Effector CD4-positive, alpha-beta T cell (primary cell): ENCODE results near the gene ARHGAP23.
A peak's percentile ranks its signal among the peaks of the same experiment; 100 is the strongest.

ENCODE experiments used
- DNase-seq: peaks from one replicate; pipeline ENCODE4 v3.0.0-alpha.2; 2020

The ARHGAP23 gene

DNA sequence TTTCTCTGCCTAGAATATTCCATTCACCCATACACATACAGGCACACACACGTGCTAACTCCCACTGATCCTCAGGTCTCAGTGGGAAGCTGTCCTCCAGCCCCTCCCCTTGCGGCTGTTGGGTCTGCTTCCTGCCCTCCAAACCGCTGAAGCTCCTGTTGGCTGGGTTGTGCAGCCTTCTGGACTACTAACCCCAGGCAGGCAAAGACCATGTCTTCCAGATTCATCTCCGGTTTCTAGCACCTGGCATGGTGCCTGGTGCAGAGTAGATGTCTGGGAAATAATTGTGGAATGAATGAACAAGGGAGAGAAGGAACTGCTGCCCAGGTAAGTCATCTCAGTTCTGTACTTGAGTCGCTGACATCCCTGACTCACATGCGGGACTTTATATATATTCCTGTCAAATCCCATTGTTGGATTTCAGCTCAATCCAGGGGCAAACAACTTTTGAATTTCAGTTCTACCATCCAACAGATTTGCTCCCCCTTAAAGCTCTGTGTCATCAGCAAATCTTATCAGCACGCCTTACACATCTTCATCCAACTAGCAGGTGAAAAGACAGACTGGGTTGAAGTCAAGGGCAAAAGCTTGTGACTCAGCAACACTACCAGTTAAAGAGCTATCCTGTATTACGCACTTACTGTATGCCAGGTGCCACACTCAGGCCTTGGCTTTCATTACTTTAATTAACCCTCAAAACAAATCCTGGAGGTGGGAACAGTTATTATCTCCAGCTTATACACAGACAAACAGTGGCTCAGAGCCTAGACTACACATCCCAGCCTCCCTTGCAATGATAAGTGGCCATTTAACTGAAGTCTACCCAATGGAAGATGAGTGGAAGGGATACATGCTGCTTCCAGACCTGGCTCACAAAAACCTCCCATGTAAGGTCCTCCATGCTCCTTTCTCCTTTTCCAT is 126.4 kb downstream of the ARHGAP23 start:
- no peak for DNase-seq

DNA sequence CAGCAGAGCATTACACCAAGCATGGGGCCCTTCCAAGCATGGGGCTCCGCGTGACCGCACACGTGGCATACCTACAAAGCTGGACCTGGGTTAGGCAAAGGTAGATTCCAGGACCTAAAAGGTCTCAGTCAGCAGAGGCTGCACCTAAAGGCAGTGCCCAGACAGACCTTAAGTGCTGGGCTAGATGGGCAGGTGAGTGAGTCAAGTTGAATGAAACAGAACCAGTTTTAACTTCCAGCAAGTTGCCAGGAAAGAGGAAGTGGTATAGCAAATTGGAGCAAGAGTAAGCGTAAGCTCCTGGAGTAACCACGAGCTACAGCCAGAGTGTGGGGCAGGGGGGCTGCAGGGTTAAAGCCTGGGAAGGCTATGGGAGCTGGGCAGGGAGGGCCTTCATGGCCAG is 128.0 kb downstream of the ARHGAP23 start:
- no peak for DNase-seq

DNA sequence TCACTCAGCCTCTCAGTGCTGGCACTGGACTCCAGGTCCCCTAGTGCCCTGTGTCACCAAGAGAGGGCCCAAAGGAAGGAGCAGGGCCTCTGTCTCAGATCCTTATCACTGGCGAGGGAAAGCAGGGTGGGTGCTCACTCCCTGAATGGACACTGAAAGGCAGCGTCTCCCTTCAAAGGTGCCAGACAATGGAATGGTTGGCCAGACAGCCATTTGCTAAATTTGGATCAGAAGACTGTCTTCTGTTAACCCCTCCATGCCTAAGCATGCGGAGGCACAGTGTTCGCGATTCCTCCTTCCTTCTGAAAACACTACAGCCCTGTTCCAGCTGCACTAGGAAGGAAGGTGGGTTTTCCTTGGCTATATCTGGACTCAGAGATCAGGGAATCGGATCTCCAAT is 129.1 kb downstream of the ARHGAP23 start:
- no peak for DNase-seq

DNA sequence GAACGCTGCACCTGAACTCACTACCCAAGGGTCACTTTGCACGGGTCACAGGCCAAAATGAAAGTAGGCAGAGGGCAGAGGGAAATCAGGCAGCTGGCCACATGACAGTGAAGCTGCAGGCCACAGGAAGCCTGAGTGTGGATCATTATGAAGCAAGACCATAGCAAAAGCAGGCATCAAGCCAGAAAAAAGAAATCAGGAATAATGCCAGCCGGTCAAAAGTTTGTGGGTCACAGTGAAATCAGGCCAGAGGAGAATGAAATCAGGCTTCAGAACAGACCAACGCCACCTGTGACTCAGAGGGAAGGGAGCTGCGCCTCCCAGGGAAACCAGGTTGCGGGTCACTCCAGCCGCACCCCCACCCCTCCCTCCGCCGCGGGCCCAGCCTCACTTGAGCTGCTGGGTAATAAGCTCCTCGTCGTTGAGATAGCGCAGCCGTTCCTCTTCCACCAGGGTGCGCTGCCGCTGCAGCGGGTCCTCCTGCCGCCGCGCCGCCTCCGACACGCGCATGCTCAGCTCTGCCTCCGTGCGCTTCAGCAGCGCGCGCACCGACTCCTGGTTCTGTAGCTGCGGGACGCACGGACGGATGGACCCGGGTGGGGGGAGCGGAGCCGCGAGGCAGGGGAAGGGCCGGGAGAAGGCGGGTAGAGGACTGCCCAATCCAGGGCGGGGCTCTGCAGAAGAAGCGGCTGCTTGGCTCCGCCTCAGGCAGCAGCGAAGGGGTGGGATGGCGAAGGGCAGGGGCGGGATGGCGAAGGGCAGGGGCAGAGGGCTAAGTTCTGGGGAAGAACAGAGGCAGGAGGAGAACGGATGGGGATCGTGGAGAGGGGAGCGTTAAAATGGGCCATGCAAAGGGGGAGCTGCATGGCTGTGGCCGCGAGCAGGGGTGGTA is 129.8 kb downstream of the ARHGAP23 start:
- peak; percentile 84 for DNase-seq

DNA sequence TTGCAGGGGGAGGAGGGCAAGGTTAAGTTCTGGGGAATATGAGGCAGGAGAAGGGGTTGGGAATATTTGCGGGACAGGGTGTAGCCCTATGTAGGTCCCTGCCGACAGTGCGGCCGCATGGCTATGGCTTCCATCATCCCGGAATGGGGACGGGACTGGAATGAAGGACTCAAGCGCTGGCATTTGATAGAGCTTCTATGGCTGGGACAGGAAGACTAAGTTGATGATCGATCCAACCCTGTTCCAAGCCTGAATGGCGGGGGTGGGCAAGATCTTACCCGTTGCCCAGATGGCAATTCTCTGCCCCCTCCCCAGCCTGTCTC is 130.4 kb downstream of the ARHGAP23 start:
- no peak for DNase-seq

DNA sequence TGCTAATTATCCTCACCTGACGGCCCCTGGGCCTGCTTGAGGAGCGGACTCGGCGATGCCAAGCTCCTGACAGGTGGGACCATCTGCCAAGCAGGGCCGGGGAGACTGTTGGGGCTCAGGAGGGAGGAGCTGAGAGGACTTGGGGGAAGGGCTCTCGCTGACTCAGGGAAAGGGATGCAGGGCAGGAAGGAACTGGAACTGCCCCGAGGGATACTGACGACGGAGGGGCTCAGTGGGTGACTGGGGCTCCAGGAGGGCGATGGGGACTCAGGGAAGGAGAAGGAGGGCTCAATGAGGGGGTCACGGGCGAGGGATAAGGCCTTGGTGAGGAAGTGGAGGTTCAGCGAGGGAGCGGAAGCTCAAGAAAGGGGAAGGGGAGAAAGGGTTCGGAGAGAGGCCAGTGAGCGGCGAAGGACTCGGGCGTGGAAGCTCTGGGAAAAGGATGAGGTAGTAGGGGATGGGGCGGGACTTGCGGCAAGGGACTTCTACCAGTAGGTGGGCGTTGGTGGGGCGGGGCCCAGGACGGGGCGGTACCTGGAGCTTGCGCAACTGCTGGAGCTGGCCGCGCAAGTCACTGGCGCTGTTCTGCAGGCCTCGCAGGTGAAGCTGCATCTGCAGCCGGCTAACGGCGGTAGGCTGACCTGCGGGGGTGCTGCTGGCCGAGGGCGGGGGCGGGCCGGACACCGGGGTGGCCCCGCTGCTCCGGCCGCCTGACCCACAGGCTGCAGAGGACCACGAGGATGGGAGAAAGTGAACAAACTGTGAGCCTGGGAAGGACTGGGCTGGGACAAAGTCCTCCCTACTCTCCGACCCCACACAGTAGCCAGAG is 131.0 kb downstream of the ARHGAP23 start:
- peak; percentile 84 for DNase-seq

DNA sequence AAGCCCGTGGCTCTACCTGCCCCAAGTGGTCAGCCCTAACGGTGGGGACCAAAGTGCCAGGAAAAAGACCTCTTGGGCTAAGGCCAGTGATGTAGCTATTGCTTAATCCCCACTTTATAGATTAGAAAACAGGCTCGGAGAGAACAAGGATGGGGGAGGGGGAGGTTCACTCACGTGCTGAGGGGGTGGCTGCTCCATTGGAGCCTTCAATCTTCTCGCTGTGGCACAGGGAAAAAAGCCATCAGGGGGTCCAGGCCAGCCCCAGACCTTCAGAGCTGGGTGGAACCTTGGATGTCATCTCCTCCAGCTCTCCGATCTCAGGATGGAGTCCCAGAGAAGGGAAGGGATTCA is 131.6 kb downstream of the ARHGAP23 start:
- DNase-seq: no peak

GRCh38 chr17:38560503-38561318 is 132.4 kb downstream of the ARHGAP23 start:
- DNase-seq: no peak

- no peak for DNase-seq
These were observed 133.4 kb downstream of the ARHGAP23 start for GRCh38 chr17:38561416-38562214.
